PC-9 (cell line): ENCODE results near the gene MLST8.

Experiments used
- CTCF ChIP-seq: fragments of 200-600 bp; sonication (generic); conservative IDR thresholded peaks from 2 replicates; pipeline ENCODE4 v1.6.1; 2017; ENCODE audit warnings: mixed run types, antibody characterized with exemption, mild to moderate bottlenecking, moderate library complexity
- EZH2 ChIP-seq: fragments of 200-600 bp; sonication (generic); IDR thresholded peaks from 2 replicates; pipeline ENCODE4 v1.8.0; 2017; ENCODE audit warnings: antibody characterized with exemption, low read depth

- no peak for TF ChIP-seq CTCF
- TF ChIP-seq EZH2, result no peak
Observed at GRCh38 chr16:2209258-2210008, 4.2 kb downstream of the MLST8 start.
